Measurements from ENCODE around the gene ADAP2.
"Not testable (repeated sequence)": the region's sequence is repeated elsewhere in the genome, so short reads cannot be mapped to it uniquely, and the experiment has no call there.

DNA sequence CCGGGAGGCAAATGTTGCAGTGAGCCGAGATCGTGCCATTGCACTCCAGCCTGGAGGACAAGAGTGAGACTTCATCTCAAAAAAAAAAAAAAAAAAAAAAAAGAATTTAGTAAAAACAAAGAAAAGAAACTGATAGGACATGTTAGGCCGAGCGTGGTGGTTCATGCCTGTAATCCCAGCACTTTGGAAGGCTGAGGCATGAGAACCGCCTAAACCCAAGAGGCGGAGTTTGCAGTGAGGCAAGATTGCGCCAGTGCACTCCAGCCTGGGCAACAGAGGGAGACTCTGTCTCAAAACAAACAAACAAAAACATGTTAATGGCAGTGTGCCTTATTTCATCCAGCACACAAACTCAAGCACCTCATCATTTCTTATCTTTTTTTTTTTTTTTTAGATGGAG, 42.6 kb downstream of the ADAP2 start:
- TF ChIP-seq POLR2A (IDR thresholded peaks at IDR 0.05; ENCODE audit: low read depth, low read length); POLR2AphosphoS5 (IDR thresholded peaks at IDR 0.05; ENCODE audit: low read depth, low read length); TAF1 (IDR thresholded peaks at IDR 0.05; ENCODE audit: borderline replicate concordance, low read depth, low read length): not testable (repeated sequence)
